NCI-H526 (cell line): Measurements from ENCODE around the gene MICALL2.

ENCODE experiments used
- DNase-seq, 2 experiments: peaks; one replicate each; lab custom pipeline; 2025; lab: John Stamatoyannopoulos, UW

MICALL2 gene

GRCh38 chr7:1413936-1414639, 45.2 kb downstream of the MICALL2 start:
- no peak for DNase-seq

DNA sequence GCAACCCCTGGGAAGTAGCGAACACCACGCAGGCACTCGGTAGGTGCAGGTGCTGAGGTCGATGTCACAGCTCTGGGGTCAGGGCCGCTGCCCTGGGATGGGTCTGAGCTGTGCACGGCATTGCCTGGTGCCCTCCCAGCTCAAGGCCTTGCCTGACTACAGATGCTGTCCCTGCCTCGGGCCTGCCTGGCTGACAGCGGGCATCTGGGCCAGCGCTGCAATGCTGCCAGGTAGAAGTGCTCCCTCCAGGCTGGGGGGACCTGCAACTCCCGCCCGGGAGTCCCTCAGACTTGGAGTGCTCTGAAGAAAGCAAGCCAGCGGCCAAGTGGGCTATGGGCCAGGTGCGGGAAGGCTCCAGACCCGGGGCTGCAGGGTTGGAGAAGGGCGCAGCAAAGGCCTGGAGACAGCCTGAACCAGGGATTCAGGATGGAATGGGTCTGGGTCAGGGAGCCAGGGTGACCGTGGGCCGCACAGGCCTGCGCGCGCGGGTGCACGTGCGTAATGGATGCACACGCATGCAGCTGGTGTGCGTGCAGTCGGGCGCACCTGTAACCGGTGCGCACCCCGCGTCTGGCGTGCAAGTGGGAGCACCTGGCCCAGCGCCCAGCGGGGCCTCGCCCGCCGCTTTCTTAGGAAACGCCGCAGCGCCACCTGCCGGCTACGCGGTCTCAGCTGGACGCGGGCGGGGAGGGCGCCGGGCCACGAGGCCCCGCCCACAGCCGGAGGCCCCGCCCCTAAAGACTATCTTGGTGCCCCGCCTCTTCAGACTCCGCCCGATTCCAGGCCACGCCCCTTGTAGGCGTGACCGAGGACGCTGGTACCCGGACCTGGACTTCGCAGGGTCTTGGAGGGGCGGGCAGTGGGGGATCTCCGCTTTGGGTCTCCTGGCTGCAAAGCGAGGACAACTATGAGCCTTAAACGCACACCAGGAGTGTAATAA, 46.7 kb downstream of the MICALL2 start:
- DNase-seq: peak; percentile 65 to 90

- no peak for DNase-seq
Observed at GRCh38 chr7:1411414-1411813, 47.9 kb downstream of the MICALL2 start.

DNA sequence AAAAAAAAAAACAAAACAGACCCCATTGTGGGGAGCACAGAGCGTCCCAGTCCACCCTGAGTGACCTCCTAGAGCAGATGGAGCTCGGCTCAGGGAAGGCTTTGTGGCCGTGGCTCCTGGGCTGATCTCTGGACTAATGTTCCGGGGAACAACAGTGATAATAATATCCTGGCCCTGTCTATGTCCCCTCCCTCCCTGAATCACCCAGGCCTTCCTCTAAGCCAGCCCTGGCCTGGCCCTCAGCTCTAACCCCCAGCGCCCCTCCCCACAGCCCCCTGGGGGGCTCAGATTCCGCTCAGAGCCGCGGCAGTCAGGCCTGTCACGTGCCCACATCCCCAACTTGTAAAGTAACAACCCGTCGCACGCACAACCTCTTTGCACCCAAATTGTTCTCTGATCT, 48.3 kb downstream of the MICALL2 start:
- no peak for DNase-seq

- no peak for DNase-seq
Observed at GRCh38 chr7:1409555-1409954, 49.7 kb downstream of the MICALL2 start.

GRCh38 chr7:1408466-1408865, 50.8 kb downstream of the MICALL2 start:
- no peak for DNase-seq

DNA sequence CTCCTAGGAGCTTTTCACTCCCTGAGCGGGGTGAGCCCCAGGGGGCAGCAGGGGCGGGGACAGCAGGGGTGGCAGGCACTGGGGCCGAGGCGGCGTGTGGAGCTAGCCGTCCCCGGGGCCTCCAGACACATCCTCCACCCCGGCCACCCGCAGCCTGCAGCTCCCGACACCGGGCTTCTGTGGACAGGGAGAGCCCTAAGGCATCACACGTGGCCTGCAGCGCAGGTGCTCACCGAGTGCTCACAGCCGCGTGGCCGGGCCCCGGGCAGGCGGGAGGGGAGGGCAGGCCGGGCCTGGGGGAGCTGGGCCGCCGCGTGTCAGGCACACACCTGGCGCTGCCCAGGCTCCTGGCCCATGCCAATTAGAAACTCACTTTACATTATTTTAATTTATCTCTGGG, 51.4 kb downstream of the MICALL2 start:
- peak in 1 of 2 experiments; percentile 32 for DNase-seq

GRCh38 chr7:1404898-1405548, 54.2 kb downstream of the MICALL2 start:
- peak in 1 of 2 experiments; percentile 29 for DNase-seq

DNA sequence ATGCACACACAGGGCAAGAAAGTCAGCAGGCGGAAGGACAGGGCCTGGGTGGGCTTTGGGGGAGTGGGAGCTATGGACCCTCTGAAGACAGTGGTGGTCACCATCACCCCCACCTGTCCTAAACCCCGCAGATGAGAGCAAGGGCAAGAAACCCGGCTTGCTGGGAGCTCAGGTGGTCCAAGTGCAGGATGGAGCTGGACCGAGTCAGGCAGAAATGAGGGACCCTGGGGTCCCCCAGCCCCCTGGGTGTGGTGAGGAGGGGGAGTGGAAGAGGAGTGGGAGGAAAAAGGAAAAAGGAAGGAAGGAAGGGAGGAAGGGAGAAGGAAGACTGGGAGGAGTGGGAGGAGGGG, 54.8 kb downstream of the MICALL2 start:
- DNase-seq: no peak

- DNase-seq: peak; percentile 28 to 57
Observed at GRCh38 chr7:1403638-1404459, 55.4 kb downstream of the MICALL2 start.

- DNase-seq: no peak
Observed at GRCh38 chr7:1402791-1403637, 56.3 kb downstream of the MICALL2 start.

DNA sequence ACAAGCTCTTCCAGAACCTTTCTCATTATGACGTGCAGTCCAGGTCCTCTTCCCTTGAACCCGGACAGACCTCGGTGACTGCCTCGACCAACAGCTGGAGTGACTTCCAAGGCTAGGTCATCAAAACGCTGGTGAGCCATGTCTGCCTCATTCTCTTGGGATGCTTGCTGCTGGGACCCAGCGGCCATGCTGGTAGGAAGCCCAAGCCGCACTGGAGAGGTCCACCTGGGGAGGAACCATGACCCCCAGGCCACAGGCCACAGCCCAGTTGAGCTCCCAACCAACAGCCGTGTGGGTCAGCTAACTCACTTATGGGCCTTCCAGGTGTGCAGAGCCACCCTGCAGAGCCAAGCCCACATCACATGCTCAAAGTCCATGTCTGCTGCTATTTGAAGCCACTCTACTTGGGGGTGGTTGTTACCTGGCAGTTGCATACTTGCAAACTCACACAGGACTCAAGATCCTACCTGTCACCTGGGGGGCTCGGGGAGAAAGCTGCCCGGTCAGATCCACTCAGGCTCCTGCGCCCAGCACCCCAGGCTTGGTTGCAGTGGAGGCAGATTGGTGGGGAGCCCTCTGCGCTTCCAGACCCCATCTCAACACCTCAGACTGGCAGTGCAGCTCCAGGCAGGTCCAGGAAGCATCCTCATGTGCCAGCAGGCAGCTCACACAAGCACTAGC, 57.0 kb downstream of the MICALL2 start:
- no peak for DNase-seq

GRCh38 chr7:1401011-1401410, 58.3 kb downstream of the MICALL2 start:
- DNase-seq: no peak

DNA sequence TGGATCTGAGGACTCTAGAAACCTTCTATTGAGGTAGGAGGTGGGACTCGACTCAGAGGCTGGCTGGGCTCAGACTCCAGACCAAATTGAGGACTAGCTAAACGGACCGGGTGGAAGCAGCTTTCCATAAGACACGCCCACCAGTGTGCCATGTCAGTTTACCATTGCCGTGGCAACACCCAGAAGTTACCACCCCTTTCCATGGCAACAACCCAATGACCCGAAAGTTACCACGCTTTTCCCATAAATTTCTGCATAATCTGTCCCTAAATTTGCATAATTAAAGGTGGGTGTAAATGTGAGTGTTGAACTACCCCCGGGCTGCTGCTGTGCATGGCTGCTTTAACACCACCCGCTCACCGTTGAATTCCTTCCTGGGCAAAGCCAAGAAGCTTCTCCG, 58.9 kb downstream of the MICALL2 start:
- no peak for DNase-seq

- peak in 1 of 2 experiments; percentile 33 for DNase-seq
Observed at GRCh38 chr7:1397491-1398327, 61.6 kb downstream of the MICALL2 start.

- no peak for DNase-seq
Observed at GRCh38 chr7:1396195-1396594, 63.1 kb downstream of the MICALL2 start.

DNA sequence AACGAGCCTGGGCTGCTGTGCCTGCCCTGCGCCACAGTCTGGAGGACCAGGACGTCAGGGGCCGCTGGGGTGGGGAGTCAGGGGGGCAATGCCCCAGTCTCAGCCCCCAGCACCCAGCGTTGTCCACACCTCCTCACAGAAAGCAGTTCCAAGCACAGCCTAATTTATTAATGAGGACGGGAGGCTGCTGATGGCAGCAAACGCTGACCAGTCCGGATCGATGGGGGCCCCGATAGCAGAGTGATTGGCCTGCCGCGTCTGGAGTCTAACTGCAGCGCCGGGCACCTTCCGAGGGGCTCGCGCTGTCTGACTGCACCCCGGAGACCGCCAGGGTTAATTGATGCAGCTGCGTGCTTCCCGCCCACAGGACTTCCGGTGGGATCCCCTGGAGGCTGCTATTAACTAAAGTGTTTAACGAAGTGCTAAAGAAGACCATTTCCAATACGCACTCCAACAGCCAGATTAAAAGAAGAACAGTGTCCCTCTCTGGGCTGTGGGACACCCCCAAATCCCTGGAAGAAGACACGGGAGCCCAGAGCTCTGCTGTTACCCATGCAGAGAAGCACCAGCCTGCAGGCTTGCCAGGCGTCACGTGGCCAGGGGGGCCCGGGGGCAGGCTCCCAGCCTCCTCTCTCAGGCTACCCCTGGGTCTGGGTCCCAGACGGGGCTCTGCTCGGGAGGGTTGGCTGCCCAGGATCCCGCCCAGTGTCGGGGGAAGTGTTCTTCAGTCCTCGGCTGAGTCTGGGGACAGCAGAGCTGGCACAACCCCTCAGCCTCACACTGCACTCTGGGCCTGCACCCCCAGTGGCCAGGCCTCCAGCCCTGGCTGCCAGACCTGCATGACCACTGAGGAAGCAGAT, 63.8 kb downstream of the MICALL2 start:
- no peak for DNase-seq

DNA sequence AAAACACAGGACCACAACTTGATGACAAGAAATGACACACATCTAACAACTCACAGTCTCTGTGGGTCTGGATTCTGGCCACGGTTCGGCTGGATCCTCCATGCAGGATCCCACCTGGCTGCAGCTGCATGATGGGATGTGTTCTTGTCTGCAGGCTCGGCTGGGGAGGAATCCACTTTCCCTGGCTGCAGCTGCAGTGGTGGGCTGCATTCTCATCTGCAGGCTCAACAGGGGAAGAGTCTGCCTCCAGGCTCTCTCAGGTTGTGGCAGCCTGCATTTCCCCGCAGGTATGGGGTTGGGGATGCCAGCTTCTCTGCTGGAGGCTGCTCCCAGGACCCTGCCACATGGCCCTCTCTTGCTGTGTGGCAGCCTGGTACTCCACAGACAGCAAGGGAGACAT, 64.9 kb downstream of the MICALL2 start:
- DNase-seq: no peak
